Measurements from ENCODE around the gene SOD3.

The SOD3 gene

GRCh38 chr4:24769571-24769970, 25.8 kb upstream of the SOD3 start:
- no peak overlapping the region for H3K27ac ChIP-seq
- DNase-seq (ENCODE audit: low spot score): no peak
- TF ChIP-seq CTCF (IDR thresholded peaks at IDR 0.05): no peak
- no peak overlapping the region for H3K4me3 ChIP-seq

- no peak overlapping the region for H3K27ac ChIP-seq
- H3K4me3 ChIP-seq: no peak overlapping the region
- DNase-seq (ENCODE audit: low spot score): no peak
- TF ChIP-seq CTCF (IDR thresholded peaks at IDR 0.05): no peak
These were observed 25.3 kb upstream of the SOD3 start for GRCh38 chr4:24770032-24770584.

- TF ChIP-seq CTCF (IDR thresholded peaks at IDR 0.05): no peak
- Histone ChIP-seq H3K4me3 (no peak overlapping the region), H3K27ac (no peak overlapping the region)
- no peak for DNase-seq (ENCODE audit: low spot score)
These were observed 24.7 kb upstream of the SOD3 start for GRCh38 chr4:24770667-24771066.

- DNase-seq (ENCODE audit: low spot score): no peak
- no peak for TF ChIP-seq CTCF (IDR thresholded peaks at IDR 0.05)
- Histone ChIP-seq H3K27ac (no peak overlapping the region), H3K4me3 (no peak overlapping the region)
These were observed 24.1 kb upstream of the SOD3 start for GRCh38 chr4:24771241-24771640.

GRCh38 chr4:24772061-24772705, 23.2 kb upstream of the SOD3 start:
- TF ChIP-seq CTCF (IDR thresholded peaks at IDR 0.05): no peak

GRCh38 chr4:24772952-24773351, 22.4 kb upstream of the SOD3 start:
- no peak for TF ChIP-seq CTCF (IDR thresholded peaks at IDR 0.05)
- Histone ChIP-seq H3K27ac (no peak overlapping the region), H3K4me3 (no peak overlapping the region)
- no peak for DNase-seq (ENCODE audit: low spot score)

More at GRCh38 chr4:24772061-24772705, 23.2 kb upstream of the SOD3 start:
- Histone ChIP-seq H3K27ac (no peak overlapping the region), H3K4me3 (no peak overlapping the region)
- no peak for DNase-seq (ENCODE audit: low spot score)

- TF ChIP-seq CTCF (IDR thresholded peaks at IDR 0.05): no peak
- Histone ChIP-seq H3K4me3 (no peak overlapping the region), H3K27ac (no peak overlapping the region)
- DNase-seq (ENCODE audit: low spot score): no peak
These were observed 20.9 kb upstream of the SOD3 start for GRCh38 chr4:24774452-24774851.
